ENCODE results near the gene SOX30. TPM values are rescaled to one million over a fixed set of nuclear protein-coding genes. Genes with fewer than 3 reads are reported as not detected.

SOX30 gene
- total RNA-seq, 1 experiment from 2014 or later: not detected

DNA sequence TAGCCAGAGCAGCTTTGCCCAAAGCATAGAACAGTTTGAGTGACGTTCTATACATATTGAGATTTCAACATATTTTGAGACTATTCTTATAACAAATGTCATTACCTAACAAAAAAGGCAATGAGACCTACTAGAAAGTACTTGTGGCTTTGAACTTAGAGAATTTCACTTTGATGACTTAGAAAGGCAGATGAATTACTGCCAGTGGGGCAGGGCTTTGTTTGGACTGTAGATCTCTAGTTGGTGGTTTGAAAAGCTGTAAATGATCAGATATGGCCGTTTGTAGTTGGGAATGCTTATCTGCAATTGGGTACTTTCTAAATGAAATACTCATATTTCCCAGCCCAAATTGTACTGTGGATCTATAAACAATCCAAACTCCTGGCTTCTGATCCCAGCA is 28.1 kb downstream of the SOX30 start:
- H3K4me1 ChIP-seq (ENCODE audit: low read length): no peaks in the 10 kb centered on the region
- H3K9me2 ChIP-seq (replicated peaks; ENCODE audit: insufficient read depth, low read length): no peaks in the 10 kb centered on the region
- no peaks in the 10 kb centered on the region for H4K20me1 ChIP-seq (ENCODE audit: insufficient read depth, low read depth, low read length)
- no peak overlapping the region for H3K4me2 ChIP-seq (ENCODE audit: low read depth, low read length, poor library complexity, severe bottlenecking)
- no peak overlapping the region for H2AFZ ChIP-seq (ENCODE audit: low read length)
- no peak overlapping the region for H3K27ac ChIP-seq (ENCODE audit: low read length)
- H3K9me3 ChIP-seq (ENCODE audit: low read length): no peaks in the 10 kb centered on the region
- H3K4me3 ChIP-seq (ENCODE audit: low read length): no peak overlapping the region
- no peaks in the 10 kb centered on the region for H3K36me3 ChIP-seq (ENCODE audit: insufficient read depth, low read length)
- DNase-seq: no peak
- no peak overlapping the region for H3K9ac ChIP-seq (ENCODE audit: low read length)
- no peaks in the 10 kb centered on the region for H3K27me3 ChIP-seq (ENCODE audit: low read length)
- H3K79me2 ChIP-seq (ENCODE audit: low read length): no peaks in the 10 kb centered on the region

DNA sequence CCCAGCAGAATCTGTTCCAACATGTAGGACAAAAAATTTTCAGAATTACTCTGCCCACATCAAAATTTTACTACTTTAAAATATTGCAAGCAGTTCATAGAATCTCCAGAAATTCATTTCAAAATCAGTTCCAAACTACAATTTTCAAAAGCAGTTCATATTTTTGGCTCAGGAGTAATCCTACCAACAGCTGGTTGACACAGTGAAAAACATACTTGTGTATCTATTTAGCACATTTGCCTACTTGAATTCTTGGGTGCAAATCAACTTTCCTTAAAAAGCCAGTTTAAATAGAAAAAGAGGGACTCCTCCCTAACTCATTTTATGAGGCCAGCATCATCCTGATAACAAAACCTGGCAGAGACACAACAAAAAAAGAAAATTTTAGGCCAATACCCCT is 31.5 kb downstream of the SOX30 start:
- Histone ChIP-seq H3K27ac (ENCODE audit: low read length) (no peak overlapping the region), H3K36me3 (ENCODE audit: insufficient read depth, low read length) (no peaks in the 10 kb centered on the region), H3K4me3 (ENCODE audit: low read length) (no peak overlapping the region)

DNA sequence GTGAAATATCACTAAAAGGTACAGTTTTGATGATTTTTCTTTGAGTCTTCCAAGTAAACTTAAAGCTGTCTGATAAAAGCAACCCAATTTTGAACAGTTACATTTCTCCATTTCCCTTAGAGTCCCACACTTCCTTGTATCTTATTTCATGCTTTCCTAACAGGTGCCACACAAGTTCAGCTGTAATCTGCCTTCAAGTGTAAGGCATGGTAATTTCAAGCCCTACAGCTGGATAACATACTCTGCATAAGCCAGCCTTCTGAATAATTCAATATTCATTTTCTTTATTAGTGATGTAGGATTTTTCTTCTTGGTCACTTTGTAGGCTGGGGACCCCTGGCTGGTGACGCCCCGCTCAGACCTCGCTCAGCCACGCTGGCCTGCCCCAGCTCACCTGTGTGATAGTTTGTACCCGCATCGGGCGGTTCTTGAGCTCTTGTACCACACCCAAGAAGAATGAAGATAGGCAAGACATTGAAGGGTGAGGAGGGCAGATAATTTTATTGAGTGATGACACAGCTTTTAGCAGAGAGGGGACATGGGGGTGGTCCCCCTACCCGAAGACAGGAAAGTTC is 34.0 kb downstream of the SOX30 start:
- no peak overlapping the region for H2AFZ ChIP-seq (ENCODE audit: low read length)
- H3K79me2 ChIP-seq (ENCODE audit: low read length): no peaks in the 10 kb centered on the region
- H3K27ac ChIP-seq (ENCODE audit: low read length): no peak overlapping the region
- no peaks in the 10 kb centered on the region for H4K20me1 ChIP-seq (ENCODE audit: insufficient read depth, low read depth, low read length)
- no peak overlapping the region for H3K4me3 ChIP-seq (ENCODE audit: low read length)
- DNase-seq: no peak
- no peaks in the 10 kb centered on the region for H3K9me3 ChIP-seq (ENCODE audit: low read length)
- H3K9me2 ChIP-seq (replicated peaks; ENCODE audit: insufficient read depth, low read length): no peaks in the 10 kb centered on the region
- no peaks in the 10 kb centered on the region for H3K4me1 ChIP-seq (ENCODE audit: low read length)
- H3K4me2 ChIP-seq (ENCODE audit: low read depth, low read length, poor library complexity, severe bottlenecking): no peak overlapping the region
- H3K9ac ChIP-seq (ENCODE audit: low read length): no peak overlapping the region
- no peaks in the 10 kb centered on the region for H3K36me3 ChIP-seq (ENCODE audit: insufficient read depth, low read length)
- no peaks in the 10 kb centered on the region for H3K27me3 ChIP-seq (ENCODE audit: low read length)

More for the DNA sequence above, 31.5 kb downstream of the SOX30 start:
- Histone ChIP-seq H3K4me1 (ENCODE audit: low read length) (no peaks in the 10 kb centered on the region), H3K4me2 (ENCODE audit: low read depth, low read length, poor library complexity, severe bottlenecking) (no peak overlapping the region), H3K27me3 (ENCODE audit: low read length) (no peaks in the 10 kb centered on the region), H3K9ac (ENCODE audit: low read length) (no peak overlapping the region), H3K9me3 (ENCODE audit: low read length) (no peaks in the 10 kb centered on the region), H3K9me2 (replicated peaks; ENCODE audit: insufficient read depth, low read length) (no peaks in the 10 kb centered on the region), H3K79me2 (ENCODE audit: low read length) (no peaks in the 10 kb centered on the region), H4K20me1 (ENCODE audit: insufficient read depth, low read depth, low read length) (no peaks in the 10 kb centered on the region), H2AFZ (ENCODE audit: low read length) (no peak overlapping the region)
- DNase-seq: no peak

DNA sequence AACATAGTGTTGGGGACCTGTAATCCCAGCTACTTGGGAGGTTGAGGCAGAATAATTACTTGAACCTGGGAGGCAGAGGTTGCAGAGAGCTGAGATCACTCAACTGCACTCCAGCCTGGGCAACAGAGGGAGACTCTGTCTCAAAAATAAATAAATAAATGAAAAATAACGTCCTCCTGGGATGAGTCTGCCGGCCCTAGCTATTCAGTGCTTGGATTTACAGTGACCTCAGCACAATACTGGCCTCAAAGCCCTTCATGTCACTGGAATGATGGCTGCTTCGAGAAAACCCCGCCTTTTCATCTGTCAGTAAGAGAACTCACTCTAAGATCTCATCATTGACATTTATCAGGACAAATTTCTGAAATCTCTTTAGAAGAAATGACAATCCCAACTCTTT is 35.5 kb downstream of the SOX30 start:
- no peak overlapping the region for H3K9ac ChIP-seq (ENCODE audit: low read length)
- no peak overlapping the region for H3K4me2 ChIP-seq (ENCODE audit: low read depth, low read length, poor library complexity, severe bottlenecking)
- no peaks in the 10 kb centered on the region for H3K27me3 ChIP-seq (ENCODE audit: low read length)
- H3K27ac ChIP-seq (ENCODE audit: low read length): no peak overlapping the region
- H3K4me1 ChIP-seq (ENCODE audit: low read length): no peaks in the 10 kb centered on the region
- no peaks in the 10 kb centered on the region for H4K20me1 ChIP-seq (ENCODE audit: insufficient read depth, low read depth, low read length)
- H3K4me3 ChIP-seq (ENCODE audit: low read length): no peak overlapping the region
- DNase-seq: no peak
- H3K79me2 ChIP-seq (ENCODE audit: low read length): no peaks in the 10 kb centered on the region
- no peaks in the 10 kb centered on the region for H3K9me3 ChIP-seq (ENCODE audit: low read length)
- no peak overlapping the region for H2AFZ ChIP-seq (ENCODE audit: low read length)
- no peaks in the 10 kb centered on the region for H3K9me2 ChIP-seq (replicated peaks; ENCODE audit: insufficient read depth, low read length)
- H3K36me3 ChIP-seq (ENCODE audit: insufficient read depth, low read length): no peaks in the 10 kb centered on the region

DNA sequence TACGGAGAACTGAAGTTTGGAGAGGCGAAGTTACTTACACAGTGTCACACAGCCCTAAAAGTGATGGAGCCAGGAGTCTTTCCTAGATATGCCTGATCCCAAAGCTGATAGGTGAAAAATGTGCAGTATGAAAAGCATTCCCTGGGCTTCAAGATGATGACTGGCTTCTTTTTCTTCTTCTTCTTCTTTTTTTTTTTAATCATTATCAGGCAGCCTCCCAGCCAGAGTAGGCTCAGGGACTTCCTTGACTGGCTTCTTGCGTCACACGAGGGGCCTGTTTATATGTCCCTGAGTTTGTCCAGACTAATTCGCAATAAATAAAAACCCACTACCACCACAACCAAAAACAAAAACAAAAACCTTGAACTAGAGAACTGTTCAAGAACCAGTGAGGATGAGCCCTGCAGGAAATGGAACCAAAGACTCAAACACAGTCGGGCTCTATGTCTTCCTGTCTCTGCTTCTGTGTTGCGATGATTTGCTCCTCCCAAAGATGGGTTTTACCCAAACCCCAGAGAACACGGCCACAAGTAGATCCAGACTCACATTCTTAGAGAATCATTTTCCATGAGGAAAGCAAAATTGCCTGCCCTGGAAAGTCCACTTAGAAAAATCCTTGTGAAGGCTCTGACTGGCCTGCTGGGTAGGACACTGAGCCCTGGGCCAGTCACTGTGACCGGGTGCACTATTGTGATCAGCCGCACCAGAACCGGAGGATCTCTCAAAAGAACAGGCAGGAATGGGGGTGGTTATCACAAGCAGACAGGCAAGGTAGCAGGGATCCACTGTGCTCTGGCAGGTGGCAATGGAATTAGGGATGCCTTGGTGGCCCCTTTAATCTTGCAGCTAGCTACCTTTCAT is 38.6 kb downstream of the SOX30 start:
- Histone ChIP-seq H3K9me3 (ENCODE audit: low read length) (no peaks in the 10 kb centered on the region), H2AFZ (ENCODE audit: low read length) (no peak overlapping the region), H3K4me2 (ENCODE audit: low read depth, low read length, poor library complexity, severe bottlenecking) (no peak overlapping the region), H3K27me3 (ENCODE audit: low read length) (no peaks in the 10 kb centered on the region), H3K4me3 (ENCODE audit: low read length) (no peak overlapping the region), H3K36me3 (ENCODE audit: insufficient read depth, low read length) (no peaks in the 10 kb centered on the region), H3K4me1 (ENCODE audit: low read length) (no peaks in the 10 kb centered on the region), H3K79me2 (ENCODE audit: low read length) (no peaks in the 10 kb centered on the region), H4K20me1 (ENCODE audit: insufficient read depth, low read depth, low read length) (no peaks in the 10 kb centered on the region), H3K9ac (ENCODE audit: low read length) (no peak overlapping the region), H3K9me2 (replicated peaks; ENCODE audit: insufficient read depth, low read length) (no peaks in the 10 kb centered on the region), H3K27ac (ENCODE audit: low read length) (no peak overlapping the region)
- DNase-seq: no peak

DNA sequence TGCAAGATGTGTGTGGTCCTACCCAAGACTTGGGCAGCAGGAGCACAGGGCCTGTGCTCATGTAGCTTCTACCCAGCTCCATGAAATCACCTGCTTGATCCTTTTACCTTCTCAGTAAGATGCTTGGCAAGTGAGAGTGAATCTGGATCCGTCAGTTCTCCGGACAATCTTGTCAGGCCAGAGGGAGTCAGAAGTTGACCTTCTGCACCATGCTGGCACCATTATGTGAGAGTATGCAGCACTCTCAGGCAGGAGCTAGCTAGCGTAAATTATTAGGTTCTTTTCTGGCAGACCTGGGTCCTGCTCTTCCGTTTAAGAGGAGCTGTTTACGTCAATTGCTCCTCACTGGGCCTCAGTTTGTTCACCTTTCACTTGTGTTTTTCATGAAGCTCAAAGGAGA is 39.7 kb downstream of the SOX30 start:
- H3K9me3 ChIP-seq (ENCODE audit: low read length): no peaks in the 10 kb centered on the region
- H3K4me1 ChIP-seq (ENCODE audit: low read length): no peaks in the 10 kb centered on the region
- no peak overlapping the region for H3K9ac ChIP-seq (ENCODE audit: low read length)
- H3K36me3 ChIP-seq (ENCODE audit: insufficient read depth, low read length): no peaks in the 10 kb centered on the region
- no peaks in the 10 kb centered on the region for H3K9me2 ChIP-seq (replicated peaks; ENCODE audit: insufficient read depth, low read length)
- no peak overlapping the region for H3K27ac ChIP-seq (ENCODE audit: low read length)
- no peak for DNase-seq
- H3K27me3 ChIP-seq (ENCODE audit: low read length): no peaks in the 10 kb centered on the region
- H3K4me2 ChIP-seq (ENCODE audit: low read depth, low read length, poor library complexity, severe bottlenecking): no peak overlapping the region
- H3K4me3 ChIP-seq (ENCODE audit: low read length): no peak overlapping the region
- H3K79me2 ChIP-seq (ENCODE audit: low read length): no peaks in the 10 kb centered on the region
- no peaks in the 10 kb centered on the region for H4K20me1 ChIP-seq (ENCODE audit: insufficient read depth, low read depth, low read length)
- no peak overlapping the region for H2AFZ ChIP-seq (ENCODE audit: low read length)

DNA sequence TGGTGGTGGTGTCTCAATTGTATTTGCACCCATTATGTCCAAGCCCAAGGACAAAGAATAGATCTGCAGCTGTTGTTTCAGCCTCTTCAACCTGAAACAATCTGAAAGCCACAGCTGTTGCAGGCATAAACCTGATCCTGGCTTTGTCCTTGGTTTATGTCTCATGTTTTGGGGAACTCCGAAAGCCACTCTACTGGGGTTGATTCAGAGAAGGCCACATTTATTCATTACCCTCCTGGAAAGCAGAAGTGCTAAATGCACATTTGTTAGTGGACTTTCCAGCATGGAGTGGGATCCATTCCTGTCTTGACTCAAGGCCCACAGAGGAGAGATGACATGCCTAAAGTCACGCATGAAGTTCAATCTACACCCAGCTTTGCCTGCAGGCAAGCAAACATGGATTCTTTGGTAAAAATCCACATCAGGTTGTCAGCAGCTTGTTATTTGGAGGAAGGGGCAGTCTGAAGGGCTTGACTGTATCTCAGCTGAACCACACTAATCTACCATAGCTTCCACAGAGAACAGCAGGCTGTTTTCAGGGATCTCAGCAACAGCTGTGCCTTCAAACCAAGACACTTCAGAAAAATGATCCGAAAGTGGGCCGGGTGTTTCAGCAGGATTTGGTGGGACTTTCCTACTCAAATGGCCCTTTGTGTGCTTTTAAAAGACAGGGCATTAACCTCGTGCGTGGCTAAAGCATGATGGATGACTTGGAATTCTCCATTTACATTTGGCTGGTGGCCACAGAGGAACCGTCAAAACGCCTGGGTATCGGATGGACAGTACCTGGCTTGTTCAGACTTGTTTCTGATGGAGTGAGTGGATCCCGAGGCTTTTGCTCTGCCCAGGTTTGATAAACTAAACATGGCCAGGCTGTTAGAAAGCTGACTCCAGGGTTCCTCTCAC is 40.4 kb downstream of the SOX30 start:
- no peak overlapping the region for H3K9ac ChIP-seq (ENCODE audit: low read length)
- H3K9me3 ChIP-seq (ENCODE audit: low read length): no peaks in the 10 kb centered on the region
- H3K79me2 ChIP-seq (ENCODE audit: low read length): no peaks in the 10 kb centered on the region
- H3K27ac ChIP-seq (ENCODE audit: low read length): no peak overlapping the region
- no peaks in the 10 kb centered on the region for H4K20me1 ChIP-seq (ENCODE audit: insufficient read depth, low read depth, low read length)
- no peaks in the 10 kb centered on the region for H3K9me2 ChIP-seq (replicated peaks; ENCODE audit: insufficient read depth, low read length)
- DNase-seq: no peak
- no peaks in the 10 kb centered on the region for H3K36me3 ChIP-seq (ENCODE audit: insufficient read depth, low read length)
- H3K27me3 ChIP-seq (ENCODE audit: low read length): no peaks in the 10 kb centered on the region
- H3K4me1 ChIP-seq (ENCODE audit: low read length): no peaks in the 10 kb centered on the region
- H2AFZ ChIP-seq (ENCODE audit: low read length): no peak overlapping the region
- H3K4me3 ChIP-seq (ENCODE audit: low read length): no peak overlapping the region
- no peak overlapping the region for H3K4me2 ChIP-seq (ENCODE audit: low read depth, low read length, poor library complexity, severe bottlenecking)

DNA sequence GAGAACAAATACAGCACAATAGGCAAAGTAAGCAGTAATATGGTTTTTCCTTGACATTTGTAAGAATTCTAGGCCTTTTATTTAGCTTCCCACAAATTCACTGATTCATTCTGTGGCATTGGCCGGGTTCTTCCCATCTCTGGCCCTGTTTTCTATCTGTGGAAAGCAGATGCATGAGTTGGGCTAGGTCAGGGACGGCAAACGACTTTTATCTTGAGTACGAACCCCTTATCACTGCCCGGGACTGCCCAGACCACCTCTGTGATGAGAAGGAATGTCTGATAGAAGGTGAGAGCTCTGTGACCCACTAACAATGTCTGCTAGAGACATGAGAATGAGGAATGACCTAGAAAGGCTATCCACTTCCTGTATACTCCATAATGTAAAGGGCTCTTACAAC is 41.2 kb downstream of the SOX30 start:
- Histone ChIP-seq H3K4me2 (ENCODE audit: low read depth, low read length, poor library complexity, severe bottlenecking) (no peak overlapping the region), H3K79me2 (ENCODE audit: low read length) (no peaks in the 10 kb centered on the region), H3K27me3 (ENCODE audit: low read length) (no peaks in the 10 kb centered on the region), H4K20me1 (ENCODE audit: insufficient read depth, low read depth, low read length) (no peaks in the 10 kb centered on the region), H3K27ac (ENCODE audit: low read length) (no peak overlapping the region), H2AFZ (ENCODE audit: low read length) (no peak overlapping the region), H3K4me3 (ENCODE audit: low read length) (no peak overlapping the region), H3K36me3 (ENCODE audit: insufficient read depth, low read length) (no peaks in the 10 kb centered on the region), H3K9ac (ENCODE audit: low read length) (no peak overlapping the region), H3K9me3 (ENCODE audit: low read length) (no peaks in the 10 kb centered on the region), H3K4me1 (ENCODE audit: low read length) (no peaks in the 10 kb centered on the region), H3K9me2 (replicated peaks; ENCODE audit: insufficient read depth, low read length) (no peaks in the 10 kb centered on the region)
- DNase-seq: no peak
